GM18508 (cell line): ENCODE data around the gene THEM5.
"Not testable (repeated sequence)": the region's sequence is repeated elsewhere in the genome, so short reads cannot be mapped to it uniquely, and the experiment has no call there.

Source experiments
- ATAC-seq: cut with Tn5 transposase; IDR thresholded peaks from one replicate; pipeline ENCODE4 v1.9.1; 2021; ENCODE audit warnings: moderate number of reproducible peaks; ENCODE audit not compliant: insufficient read depth, unreplicated experiment

Gene THEM5

DNA sequence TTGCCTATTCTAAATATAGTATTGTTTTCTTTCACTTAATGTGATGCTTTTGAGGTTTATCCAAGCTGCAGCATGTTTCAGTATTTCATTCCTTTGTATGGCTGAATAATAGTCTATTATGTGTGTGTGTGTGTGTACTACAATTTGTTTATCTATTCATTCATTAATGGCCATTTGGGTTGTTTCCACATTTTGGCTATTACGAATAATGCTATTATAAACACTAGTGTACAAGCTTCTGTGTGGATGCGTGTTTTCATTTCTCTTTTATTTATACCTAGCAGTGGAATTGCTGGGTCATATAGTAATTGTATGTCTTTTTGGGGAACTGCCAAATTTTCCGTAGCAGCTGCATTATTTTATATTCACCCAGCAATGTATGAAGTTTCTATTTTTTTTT is 15.0 kb upstream of the THEM5 start:
- no peak for ATAC-seq

DNA sequence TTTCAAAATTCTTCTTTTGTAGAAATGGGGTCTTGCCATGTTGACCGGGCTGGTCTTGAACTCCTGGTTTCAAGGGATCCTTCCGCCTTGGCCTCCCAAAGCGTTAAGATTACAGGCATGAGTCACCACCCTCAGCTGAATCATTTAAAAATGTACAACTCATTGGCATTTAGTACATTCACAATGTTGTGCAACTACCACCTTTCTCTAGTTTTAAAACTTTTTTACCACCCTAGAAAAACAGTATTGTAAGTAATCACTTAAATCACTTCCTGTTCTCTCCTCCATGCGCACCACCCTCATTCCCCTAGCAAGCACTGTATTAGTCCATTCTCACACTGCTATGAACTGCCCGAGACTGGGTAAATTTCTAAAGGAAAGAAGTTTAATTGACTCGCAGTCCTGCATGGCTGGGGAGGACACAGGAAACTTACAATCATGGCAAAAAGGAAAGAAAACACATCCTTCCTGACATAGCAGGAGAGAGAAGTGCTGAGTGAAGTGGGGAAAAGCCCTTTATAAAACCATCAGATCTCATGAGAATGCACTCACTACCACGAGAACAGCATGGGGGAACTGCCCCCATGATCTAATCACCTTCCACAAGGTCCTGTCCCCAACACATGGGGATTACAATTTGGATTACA is 14.4 kb upstream of the THEM5 start:
- no peak for ATAC-seq

DNA sequence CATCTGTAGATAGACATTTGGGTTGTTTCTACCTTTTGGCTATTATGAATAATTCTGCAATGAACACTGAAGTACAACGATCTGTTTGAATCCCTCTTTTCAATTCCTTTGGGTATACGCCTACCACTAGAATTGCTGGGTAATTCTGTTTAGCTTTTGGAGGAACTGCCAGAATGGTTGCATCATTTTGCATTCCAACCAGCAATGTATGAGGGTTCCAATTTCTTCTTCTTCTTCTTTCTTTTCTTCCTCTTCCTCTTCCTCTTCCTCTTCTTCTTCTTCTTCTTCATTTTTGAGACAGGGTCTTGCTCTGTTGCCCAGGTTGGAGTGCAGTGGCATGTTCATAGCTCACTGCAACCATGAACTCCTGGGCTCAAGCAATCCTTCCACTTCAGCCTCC is 13.8 kb upstream of the THEM5 start:
- ATAC-seq, result no peak

DNA sequence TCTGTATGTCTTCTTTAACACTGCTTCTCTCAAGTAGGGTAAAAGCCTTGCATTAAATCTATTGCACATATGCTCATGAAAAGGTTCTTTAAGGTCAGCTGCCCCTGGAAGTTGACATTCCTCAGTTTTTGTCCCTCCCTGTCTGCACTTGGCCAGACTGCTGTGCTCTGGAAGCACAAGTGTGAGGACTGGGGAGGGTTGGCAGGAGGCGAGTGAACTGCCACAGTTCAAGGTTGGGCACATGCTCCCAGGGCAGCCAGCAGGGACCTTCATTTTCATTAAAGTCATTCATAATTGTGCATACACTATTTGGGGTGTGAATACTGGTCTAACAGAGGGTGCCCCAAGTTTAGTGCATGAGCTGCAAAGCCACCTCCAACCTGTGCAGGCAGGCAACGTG is 10.9 kb upstream of the THEM5 start:
- no peak for ATAC-seq

DNA sequence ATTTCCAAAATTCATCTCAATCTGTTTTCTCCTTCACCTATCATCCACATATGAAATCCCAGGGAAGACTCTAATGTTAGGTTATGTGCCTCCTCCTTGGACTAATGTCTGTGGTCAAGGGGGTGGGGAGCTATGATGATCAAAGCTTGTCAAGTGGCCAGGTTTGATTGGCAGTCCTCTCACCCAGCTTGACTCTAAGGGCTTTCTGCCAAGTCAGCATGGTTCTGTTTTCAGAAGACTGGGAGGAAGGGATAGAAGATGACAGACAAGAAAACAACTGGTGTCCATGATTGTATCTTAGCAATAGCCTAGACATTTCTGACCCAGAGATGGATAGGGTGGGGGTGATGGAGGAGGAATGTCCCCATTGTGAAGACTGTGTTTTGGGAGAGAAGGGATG is 9.1 kb upstream of the THEM5 start:
- no peak for ATAC-seq

DNA sequence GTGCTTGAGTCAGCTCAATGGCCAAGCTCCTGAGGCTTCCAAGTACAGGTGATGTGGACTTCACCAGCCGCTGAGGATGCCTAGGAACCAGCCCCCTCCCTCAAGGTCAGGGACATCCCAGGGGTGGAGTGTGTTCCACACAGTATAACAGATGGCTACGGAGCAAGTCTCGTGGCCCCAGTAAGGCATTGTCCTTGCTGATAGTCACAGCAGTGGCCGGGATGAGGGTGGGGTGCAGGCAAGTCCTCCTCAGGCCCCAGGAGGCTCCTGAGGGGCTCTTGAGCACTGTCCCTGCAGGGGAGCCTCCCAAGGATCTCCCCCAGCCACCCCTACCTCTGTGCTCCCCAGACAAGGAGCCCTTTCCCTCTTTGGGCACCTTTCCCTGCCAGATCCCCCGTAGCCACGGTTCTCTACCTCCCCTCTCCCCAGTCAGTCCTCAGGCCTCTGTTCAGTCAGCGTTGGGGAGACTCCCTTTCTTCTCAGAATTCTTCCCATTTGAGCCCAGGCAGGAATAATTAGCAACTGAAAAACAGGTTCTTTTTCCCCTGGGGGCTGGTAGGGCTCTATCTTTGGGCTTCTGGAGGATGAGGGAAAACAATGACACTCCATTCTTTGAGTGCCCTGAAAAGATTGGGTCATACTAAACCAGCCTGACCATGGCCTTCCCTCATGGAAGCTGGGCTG is 7.1 kb upstream of the THEM5 start:
- no peak for ATAC-seq

DNA sequence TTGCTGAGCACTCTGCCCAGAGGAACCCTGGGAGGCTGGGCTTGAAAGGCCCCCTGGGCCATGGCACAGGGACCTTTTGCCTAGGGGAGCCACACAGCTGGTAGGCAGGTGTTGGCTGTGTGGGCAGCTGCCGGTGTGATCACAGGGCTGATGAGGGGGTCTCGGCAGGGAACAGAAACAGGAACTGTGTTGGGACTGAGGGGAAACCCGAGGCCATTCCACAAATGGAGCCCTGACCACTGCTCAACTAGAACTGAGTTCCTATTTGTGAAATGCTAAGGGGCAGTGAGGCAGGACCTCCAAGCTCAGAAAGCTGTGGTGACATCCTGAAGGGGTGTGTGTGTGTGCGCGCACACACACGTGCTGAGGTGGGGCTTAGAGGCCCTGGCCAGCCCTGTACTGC is 6.4 kb upstream of the THEM5 start:
- ATAC-seq, result no peak

DNA sequence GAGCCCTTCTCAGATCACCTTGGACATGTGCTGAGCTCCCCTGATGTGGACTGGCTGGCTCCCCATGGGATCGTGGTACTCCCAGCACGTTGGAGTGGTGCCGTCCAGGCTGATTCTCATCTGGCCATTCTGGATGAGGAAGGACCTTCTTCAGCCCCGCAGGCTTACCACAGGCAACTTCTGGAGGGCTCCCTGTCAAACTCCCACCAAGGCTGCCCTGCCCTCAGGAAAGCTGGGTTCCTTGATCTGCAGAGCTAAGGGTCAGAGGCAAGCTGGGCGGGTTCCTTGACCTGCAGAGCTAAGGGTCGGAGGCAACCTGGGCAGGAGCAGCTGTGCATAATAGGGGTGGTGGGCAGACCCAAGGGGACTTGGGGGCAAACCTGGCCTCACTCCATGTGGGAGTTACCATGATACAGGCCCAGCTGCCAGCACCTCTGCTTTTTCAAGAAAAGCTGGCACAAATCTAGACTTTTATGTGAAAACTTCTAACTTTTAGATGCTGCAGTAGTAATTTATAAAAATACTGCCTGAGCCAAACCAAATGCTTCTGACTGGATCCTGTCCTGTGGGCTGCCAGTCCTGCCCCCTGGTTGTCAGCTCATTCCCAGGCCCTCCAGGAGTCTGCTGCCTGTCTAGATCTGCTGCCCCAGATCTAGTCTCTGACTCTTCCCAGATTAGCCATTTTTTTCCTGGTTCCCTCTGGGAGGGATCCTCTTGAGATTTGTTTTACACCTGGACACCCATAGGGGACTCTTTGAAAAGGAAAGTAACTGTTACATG is 5.6 kb upstream of the THEM5 start:
- ATAC-seq, result no peak

DNA sequence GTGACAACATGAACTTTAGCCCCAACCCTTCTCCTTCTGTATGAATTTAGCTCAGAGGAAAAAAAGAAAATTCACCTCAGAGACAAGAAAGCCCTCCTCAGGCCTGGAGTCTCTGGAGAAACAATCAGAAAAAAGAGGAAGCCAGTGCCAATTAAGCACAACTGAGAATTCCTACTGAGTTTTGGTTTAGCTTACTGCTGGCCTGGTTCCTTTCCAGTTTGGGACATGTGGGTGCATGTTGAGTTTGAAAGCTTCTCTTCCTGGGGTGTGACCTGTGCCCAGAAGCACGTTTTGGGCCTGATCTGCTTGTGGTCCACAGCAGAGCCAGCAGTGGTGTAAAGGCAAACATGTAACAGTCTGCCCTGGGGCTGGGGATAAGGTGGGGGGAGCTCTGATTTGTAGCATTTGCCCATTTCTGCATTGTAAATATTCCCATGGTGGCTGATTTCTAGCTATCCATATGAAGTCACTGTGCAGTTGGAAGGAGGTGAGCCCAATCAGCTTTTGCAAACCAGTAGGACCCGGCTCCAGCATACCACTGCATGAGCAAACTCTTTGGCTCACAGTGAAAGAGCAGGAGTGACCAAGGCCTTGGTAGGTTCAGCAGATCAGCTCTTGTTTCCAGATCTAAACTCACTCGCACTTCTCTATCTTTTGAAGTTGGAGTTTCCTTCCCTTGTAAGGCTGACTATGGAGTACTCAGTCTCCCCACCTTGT is 4.7 kb upstream of the THEM5 start:
- no peak for ATAC-seq

DNA sequence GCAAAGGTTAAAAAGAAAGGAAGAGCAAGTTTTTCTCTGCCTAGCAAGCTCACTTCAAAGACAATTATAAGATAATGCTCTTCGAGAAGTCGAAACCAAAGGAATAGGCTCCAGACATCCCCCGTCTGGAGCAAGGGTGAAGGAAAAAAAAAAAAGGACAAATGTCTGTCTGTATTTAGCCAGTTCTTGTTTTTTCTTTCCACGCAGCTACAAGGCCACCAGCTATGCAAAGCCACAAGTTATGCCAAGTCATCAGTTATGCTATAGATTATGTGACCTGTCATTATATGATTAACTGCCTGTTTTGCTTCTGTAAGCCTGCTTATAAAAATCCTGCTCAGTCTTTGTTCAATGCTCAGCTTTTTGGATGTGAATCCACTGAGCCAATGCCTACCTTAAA is 2.4 kb upstream of the THEM5 start:
- ATAC-seq, result no peak

DNA sequence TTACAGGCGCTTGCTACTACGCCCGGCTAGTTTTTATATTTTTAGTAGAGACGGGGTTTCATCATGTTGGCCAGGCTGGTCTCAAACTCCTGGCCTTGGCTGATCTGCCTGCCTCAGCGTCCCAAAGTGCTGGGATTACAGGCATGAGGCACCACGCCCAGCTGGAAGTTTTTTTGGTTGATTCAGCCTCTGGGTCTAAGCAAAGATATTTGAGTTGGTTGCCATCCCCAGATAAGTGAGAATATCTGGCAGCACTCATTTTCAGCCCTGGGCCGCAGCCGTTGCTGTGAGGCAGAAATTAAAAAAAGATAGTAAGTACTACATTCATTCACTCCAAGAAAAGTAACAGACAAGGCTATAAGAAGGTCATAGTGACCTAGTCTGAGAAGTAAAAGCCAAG is 2.0 kb upstream of the THEM5 start:
- ATAC-seq, result not testable (repeated sequence)

DNA sequence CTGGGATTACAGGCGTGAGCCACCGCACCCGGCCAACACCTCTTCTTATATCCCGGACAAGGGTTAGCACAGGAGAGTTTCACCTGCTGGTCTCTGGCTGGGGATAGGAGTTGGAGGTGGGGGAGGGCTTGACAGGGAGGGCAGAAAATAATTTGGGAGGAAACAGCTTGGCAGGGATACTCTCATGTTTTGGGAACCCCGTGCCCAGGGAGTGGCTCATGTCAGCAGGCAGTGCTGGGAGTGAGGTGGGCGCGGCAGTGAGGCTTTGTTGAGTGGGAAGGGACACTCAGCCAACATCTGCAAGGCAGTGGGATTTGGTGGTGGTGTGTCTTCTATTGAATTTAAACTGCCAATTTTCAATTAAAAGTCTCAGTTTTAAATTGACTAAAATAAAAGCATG is 1.1 kb upstream of the THEM5 start:
- ATAC-seq, result no peak

DNA sequence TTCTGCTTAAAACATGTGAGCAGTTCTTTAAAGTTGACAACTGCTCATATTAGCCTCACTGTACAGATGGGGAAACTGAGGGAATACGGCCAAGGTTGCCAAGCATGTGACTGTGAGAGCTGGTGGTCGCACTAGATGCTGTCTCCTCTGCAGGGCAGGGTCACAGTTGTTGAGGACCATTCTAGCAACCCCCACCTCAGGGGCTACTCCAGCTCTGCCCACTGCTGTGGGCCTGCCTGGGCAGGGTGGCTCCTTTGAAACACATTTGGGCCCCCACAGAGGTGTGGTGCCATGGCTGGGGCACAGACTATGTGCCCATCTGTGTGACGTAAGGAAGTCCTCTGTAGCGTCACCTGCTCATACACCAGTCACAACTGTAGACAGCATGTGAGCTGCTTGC is 779 bp downstream of the THEM5 start:
- no peak for ATAC-seq

DNA sequence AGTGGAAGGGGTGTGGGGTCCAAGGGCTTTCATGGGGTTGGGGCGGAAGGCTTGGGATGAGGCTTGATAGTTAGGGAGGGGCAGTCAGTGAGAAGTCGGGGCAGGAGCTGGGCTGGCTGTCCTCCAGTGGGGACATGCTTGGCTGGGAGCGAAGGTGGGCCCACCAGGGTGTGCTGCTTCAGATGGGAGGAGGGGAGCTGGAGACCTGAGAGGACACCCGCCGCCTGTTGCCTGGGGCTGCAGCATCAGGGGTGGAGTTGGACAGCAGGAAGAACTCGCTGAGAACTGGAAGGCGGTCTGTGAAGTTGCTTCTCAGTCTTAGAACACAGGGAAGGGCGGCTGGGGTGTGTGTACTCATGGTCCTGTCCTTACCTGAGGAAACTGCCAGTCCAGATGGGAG is 1.6 kb downstream of the THEM5 start:
- no peak for ATAC-seq

DNA sequence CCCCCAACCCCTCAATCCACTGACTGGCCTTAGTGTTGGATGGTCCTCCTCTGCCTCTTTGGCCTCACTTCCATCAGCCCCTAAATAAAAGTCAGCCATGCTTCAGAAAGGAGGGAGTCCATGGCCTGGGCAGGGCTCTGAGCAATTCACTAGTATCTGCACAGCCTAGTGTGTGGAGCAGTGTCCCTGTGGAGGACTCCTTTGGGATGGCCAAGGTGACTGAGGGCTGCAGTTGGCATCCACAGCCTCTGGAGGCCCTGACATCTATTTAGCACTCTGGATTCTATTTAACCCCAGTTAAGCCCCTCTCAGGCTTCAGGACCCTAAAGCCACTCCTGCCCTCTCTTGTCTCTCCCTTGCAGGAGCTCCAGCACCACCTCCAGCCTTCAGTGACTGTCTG is 3.6 kb downstream of the THEM5 start:
- ATAC-seq, result no peak

DNA sequence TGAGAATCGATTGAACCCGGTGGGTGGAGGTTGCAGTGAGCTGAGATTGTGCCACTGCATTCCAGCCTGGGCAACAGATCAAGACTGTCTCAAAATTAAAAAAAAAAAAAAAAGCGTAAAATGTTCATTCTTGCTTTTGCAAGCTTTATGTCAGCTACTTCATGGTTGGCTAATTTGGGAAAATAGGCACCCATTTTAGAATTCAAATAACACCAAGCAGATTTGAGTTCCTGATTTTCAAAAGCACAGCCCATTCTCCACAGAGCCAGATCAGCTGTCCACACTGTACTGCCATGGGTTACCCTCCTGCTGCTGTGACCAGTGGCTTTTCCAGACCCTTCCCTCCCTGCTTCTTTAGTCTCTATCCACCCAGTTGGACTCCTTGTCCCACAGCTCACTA is 4.4 kb downstream of the THEM5 start:
- no peak for ATAC-seq

DNA sequence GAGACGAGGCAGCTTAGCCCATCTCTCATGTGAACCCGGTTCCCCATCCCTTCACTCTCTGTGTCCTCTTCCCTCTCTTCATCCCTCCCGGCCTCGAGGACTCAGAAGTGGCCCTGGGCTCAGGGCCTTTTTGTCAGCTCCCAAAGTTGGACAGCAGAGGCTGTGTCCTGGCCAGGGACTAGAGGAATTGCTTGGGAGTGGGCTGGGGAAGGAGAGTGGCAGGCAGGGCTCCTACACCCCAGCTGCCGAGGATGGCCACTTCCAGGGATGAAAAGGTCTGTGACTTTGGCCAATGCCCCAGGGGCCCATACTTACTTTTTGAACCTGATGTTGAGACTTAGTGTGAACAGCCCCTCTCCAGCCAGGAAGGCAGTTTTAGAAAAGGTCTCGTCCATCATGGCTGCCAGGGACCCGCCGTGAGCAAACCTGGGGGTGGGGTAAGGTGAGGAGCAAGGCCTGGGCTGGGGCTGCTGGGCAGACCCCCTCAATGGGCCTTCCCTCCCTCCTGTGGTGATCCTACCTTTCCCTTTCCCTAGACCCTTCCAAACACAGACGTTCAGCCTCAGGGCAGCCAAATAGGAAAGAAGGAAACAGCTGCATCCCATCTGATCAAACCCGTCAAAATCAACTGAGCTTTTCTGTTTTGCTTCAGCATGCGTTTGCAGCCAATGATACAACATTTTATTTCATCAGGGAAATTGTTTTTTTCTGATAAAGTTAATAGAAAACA is 5.5 kb downstream of the THEM5 start:
- ATAC-seq, result no peak

DNA sequence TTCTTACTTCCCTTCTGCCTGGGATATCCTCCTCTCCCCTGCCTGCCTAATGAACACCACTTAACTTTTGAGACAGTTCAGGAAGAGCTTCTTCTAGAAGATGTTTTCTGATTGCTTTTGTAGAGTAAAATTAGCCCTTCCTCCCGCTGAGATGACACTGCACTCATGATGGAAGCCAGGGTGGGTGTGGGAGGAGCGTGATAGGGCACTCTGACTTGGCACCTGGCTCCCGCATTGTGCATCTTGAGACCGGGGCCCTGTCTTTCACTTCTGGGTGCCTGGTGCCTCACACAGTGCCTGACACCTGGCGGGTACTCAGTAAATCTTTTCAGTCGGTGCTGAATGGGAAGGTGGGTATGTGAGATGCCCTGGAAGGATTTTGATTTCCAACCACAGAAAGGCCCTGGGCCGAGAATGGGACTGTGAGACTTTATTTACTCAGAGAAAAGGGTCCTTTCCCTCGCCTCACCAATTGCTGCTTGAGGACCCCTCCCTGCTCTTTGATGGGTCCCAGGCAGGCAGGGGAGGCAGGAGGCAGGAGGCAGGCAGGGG is 6.8 kb downstream of the THEM5 start:
- no peak for ATAC-seq

DNA sequence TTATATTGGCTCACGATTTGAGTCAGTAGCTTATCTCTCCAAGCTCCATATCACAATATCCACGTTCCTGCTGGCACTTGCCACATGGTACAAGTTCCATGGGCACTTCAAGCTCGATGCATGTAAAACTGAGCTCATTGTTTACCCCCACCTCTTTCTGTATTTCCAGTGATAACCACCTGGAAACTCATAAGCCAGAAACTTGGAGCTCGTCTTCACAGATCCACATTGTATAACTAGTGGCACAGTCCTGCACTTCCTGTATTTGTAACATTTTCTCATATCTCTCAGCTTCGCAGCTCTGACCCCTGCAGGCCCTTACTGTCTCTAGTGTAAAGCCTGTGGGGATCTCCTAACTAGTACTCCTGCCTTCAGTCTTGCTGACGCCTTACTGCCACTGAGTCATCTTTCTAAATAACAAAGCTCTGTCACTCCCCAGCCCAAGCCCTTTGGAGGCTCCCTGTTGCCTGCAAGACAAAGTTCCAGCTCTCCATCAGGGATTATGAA is 7.4 kb downstream of the THEM5 start:
- no peak for ATAC-seq

DNA sequence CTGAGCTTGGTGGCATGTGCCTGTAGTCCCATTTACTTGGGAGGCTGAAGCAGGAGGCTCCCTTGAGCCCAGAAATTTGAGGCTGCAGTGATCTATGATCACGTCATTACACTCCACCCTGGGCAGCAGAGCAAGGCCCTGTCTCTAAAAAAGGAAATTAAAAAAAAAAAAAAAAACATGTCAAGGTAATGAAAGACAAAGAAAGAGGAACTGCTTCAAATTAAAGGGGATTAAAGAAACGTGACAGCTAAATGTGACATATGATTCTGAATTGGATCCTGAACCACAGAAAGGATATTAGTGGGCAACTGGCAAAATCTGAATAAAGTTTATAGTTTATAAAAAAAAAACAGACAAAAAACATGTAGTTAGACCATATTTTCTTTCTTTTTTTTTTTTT is 10.1 kb downstream of the THEM5 start:
- ATAC-seq, result no peak
